AG04450 (cell line): ENCODE results near the gene MRPL16. TPM values are rescaled to one million over a fixed set of nuclear protein-coding genes. Genes with fewer than 3 reads are reported as not detected.

Source experiments
- CTCF ChIA-PET: fragments of 300-600, 350-600 bp; formaldehyde crosslinking; extraction: SDS; loops from one replicate; lab custom pipeline; 2022; ENCODE audit warnings: antibody characterized with exemption, inconsistent platforms; lab: Charles Lee
- POLR2A ChIA-PET: fragments of 350-600 bp; formaldehyde crosslinking; extraction: SDS; loops from one replicate; lab custom pipeline; 2021; ENCODE audit warnings: antibody characterized with exemption, inconsistent platforms; lab: Yijun Ruan, JAX
- DNase-seq: peaks from one replicate; pipeline ENCODE4 v3.0.0-alpha.2; 2011; ENCODE audit warnings: low read depth, low spot score
- H3K27ac ChIP-seq: one replicate; pipeline ENCODE4 v1.5.1; 2012; ENCODE audit warnings: low read depth, low read length, control low read depth
- H3K27me3 ChIP-seq: one replicate; pipeline ENCODE4 v1.6.0; 2012; ENCODE audit warnings: low read length; ENCODE audit not compliant: control insufficient read depth, insufficient read depth
- H3K4me3 ChIP-seq: 2 replicates; pipeline ENCODE4 v1.5.1; 2011; ENCODE audit warnings: mild to moderate bottlenecking, low read depth, low read length, control low read depth
- H3K9me3 ChIP-seq: 2 replicates; pipeline ENCODE4 v1.5.1; 2012; ENCODE audit warnings: low read length; ENCODE audit not compliant: control insufficient read depth, insufficient read depth
- CTCF ChIP-seq: IDR thresholded peaks from 2 replicates; pipeline ENCODE4 v1.5.1; 2011; ENCODE audit warnings: low read depth, low read length, control low read depth, inconsistent platforms
- polyA plus RNA-seq: library from polyadenylated mRNA; depleted of rRNA; stranded (reverse); fragments of >200 nt; gene quantifications from 2 replicates; pipeline ENCODE4 v1.2.3, GENCODE V29; 2011

The MRPL16 gene
- polyA plus RNA-seq, 1 experiment: 72.3 TPM

- no peak for TF ChIP-seq CTCF
- Histone ChIP-seq H3K9me3 (no peaks in the 10 kb centered on the region), H3K27ac (no peak overlapping the region), H3K4me3 (no peak overlapping the region), H3K27me3 (no peaks in the 10 kb centered on the region)
- no peak for DNase-seq
- ChIA-PET CTCF (no interaction called here), POLR2A (no interaction called here)
Observed at GRCh38 chr11:59761993-59762392, 48.6 kb downstream of the MRPL16 start.

- no peak for DNase-seq
- ChIA-PET POLR2A (no interaction called here), CTCF (no interaction called here)
- H3K27ac ChIP-seq: no peak overlapping the region
- TF ChIP-seq CTCF: no peak
- no peak overlapping the region for H3K4me3 ChIP-seq
- H3K27me3 ChIP-seq: no peaks in the 10 kb centered on the region
- H3K9me3 ChIP-seq: no peaks in the 10 kb centered on the region
Observed at GRCh38 chr11:59760771-59761170, 49.8 kb downstream of the MRPL16 start.

- Histone ChIP-seq H3K27me3 (no peaks in the 10 kb centered on the region), H3K4me3 (no peak overlapping the region), H3K27ac (no peak overlapping the region), H3K9me3 (no peaks in the 10 kb centered on the region; the same call in 1 of the 2 replicates)
- ChIA-PET POLR2A (no interaction called here), CTCF (interaction anchor here (0.8 to 1.3 kb wide), 2 partner anchors 18 to 42 kb away, joined by 3 read pairs; no protein-coding TSS in a partner anchor)
- TF ChIP-seq CTCF: no peak
- no peak for DNase-seq
Observed at GRCh38 chr11:59759900-59760299, 50.7 kb downstream of the MRPL16 start.

- CTCF ChIA-PET: no interaction called here
- POLR2A ChIA-PET: no interaction called here
- no peak for TF ChIP-seq CTCF
Observed at GRCh38 chr11:59758401-59759037, 52.1 kb downstream of the MRPL16 start.

GRCh38 chr11:59756845-59757244, 53.7 kb downstream of the MRPL16 start:
- H3K4me3 ChIP-seq: peak overlapping the region; percentile 22; the same call in 1 of the 2 replicates
- POLR2A ChIA-PET: no interaction called here

More at GRCh38 chr11:59758401-59759037, 52.1 kb downstream of the MRPL16 start:
- no peaks in the 10 kb centered on the region for H3K27me3 ChIP-seq
- H3K27ac ChIP-seq: no peak overlapping the region
- no peaks in the 10 kb centered on the region; the same call in 1 of the 2 replicates for H3K9me3 ChIP-seq
- no peak overlapping the region for H3K4me3 ChIP-seq
- no peak for DNase-seq

More at GRCh38 chr11:59756845-59757244, 53.7 kb downstream of the MRPL16 start:
- no peaks in the 10 kb centered on the region for H3K27me3 ChIP-seq
- H3K27ac ChIP-seq: peak overlapping the region; percentile 2
- H3K9me3 ChIP-seq: no peaks in the 10 kb centered on the region; the same call in 1 of the 2 replicates
- CTCF ChIA-PET: interaction anchor here (2.6 to 5.0 kb wide), 3 partner anchors 48 to 220 kb away, joined by 9 to 42 read pairs (median 32); partner anchors contain the start of gene MRPL16
- no peak for TF ChIP-seq CTCF
- DNase-seq: no peak
